BE2C (cell line): Measurements from ENCODE around the gene RBMS3.

Experiments used
- DNase-seq: peaks from one replicate; pipeline ENCODE4 v3.0.0-alpha.2; 2020
- H3K27me3 ChIP-seq: fragments of 250-450 bp; sonication (Bioruptor Pico); 2 replicates; pipeline ENCODE4 v1.5.1; 2020; ENCODE audit warnings: mild to moderate bottlenecking
- H3K36me3 ChIP-seq: fragments of 250-450 bp; sonication (Bioruptor Pico); 2 replicates; pipeline ENCODE4 v1.5.1; 2020; ENCODE audit warnings: mild to moderate bottlenecking
- H3K4me1 ChIP-seq: fragments of 250-450 bp; sonication (Bioruptor Pico); 2 replicates; pipeline ENCODE4 v1.5.1; 2020
- H3K4me3 ChIP-seq: 2 replicates; pipeline ENCODE4 v1.5.1; 2011; ENCODE audit warnings: low read depth, low read length
- H3K9me3 ChIP-seq: fragments of 250-450 bp; sonication (Bioruptor Pico); 2 replicates; pipeline ENCODE4 v1.5.1; 2020
- CTCF ChIP-seq: IDR thresholded peaks from 2 replicates; pipeline ENCODE4 v1.5.1; 2012; ENCODE audit warnings: mild to moderate bottlenecking, low read depth, low read length

Gene RBMS3

GRCh38 chr3:29494305-29495036 is 213.6 kb downstream of the RBMS3 start:
- H3K4me3 ChIP-seq, result no peak overlapping the region; the same call in 1 of the 2 replicates
- peaks cover 4% of the 10 kb centered on the region; the same call in 1 of the 2 replicates for H3K4me1 ChIP-seq
- no peaks in the 10 kb centered on the region for H3K9me3 ChIP-seq
- no peaks in the 10 kb centered on the region for H3K27me3 ChIP-seq
- DNase-seq, result no peak
- H3K36me3 ChIP-seq, result no peaks in the 10 kb centered on the region
- TF ChIP-seq CTCF, result no peak

GRCh38 chr3:29497282-29497681 is 216.4 kb downstream of the RBMS3 start:
- DNase-seq, result no peak
- Histone ChIP-seq H3K4me3 (no peak overlapping the region), H3K4me1 (peaks cover 4% of the 10 kb centered on the region; the same call in 1 of the 2 replicates), H3K27me3 (no peaks in the 10 kb centered on the region), H3K36me3 (no peaks in the 10 kb centered on the region), H3K9me3 (no peaks in the 10 kb centered on the region)
- no peak for TF ChIP-seq CTCF

DNA sequence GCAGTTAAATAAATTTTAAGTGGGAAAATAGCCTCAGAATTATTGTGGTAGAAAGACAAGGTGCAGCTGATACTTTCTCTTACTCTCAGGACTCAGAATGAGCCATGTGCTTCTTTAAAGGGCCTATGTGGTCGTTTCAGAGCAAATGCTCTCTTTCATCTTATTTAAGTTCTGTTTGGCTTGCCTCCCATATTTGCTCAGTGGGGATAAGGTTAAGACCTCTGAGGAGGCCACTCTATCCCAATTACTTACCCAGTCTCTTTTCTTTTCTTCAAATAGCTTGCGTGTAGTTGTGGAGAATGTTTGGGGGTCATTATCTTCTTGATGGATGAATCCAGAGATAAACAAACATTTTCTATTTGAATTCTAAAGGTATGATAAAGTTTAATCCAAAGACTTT is 221.9 kb downstream of the RBMS3 start:
- Histone ChIP-seq H3K4me3 (no peak overlapping the region), H3K4me1 (no peaks in the 10 kb centered on the region), H3K27me3 (no peaks in the 10 kb centered on the region), H3K9me3 (no peaks in the 10 kb centered on the region), H3K36me3 (no peaks in the 10 kb centered on the region)
- DNase-seq, result no peak
- TF ChIP-seq CTCF, result no peak

GRCh38 chr3:29503314-29503713 is 222.4 kb downstream of the RBMS3 start:
- no peak for TF ChIP-seq CTCF
- Histone ChIP-seq H3K27me3 (no peaks in the 10 kb centered on the region), H3K4me3 (no peak overlapping the region), H3K9me3 (no peaks in the 10 kb centered on the region), H3K4me1 (no peaks in the 10 kb centered on the region), H3K36me3 (no peaks in the 10 kb centered on the region)
- no peak for DNase-seq

DNA sequence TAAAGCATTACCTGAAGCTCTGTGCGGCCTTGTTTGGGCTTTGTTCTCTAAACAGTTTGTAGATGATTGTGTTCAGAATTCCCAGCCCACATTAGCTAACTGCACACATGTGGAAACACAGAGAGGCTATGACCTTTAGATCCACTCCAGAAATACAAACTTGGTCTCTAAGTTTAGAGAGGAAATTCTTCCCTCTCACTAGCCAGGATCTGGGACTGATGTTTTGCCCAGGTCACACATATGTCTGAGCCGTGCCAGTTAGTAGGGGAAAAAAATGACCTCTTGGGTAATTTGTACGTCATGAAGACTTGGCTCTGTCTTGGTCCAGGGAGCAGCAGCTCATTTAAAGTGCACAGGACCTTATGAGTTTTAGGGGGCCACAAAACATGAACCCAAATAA is 223.1 kb downstream of the RBMS3 start:
- no peak overlapping the region for H3K4me3 ChIP-seq
- no peaks in the 10 kb centered on the region for H3K9me3 ChIP-seq

More for the DNA sequence above, 223.1 kb downstream of the RBMS3 start:
- DNase-seq, result no peak
- TF ChIP-seq CTCF, result no peak
- no peaks in the 10 kb centered on the region for H3K27me3 ChIP-seq
- no peaks in the 10 kb centered on the region for H3K4me1 ChIP-seq
- H3K36me3 ChIP-seq, result no peaks in the 10 kb centered on the region
